Measurements from ENCODE around the gene SPRY1.

SPRY1 gene

GRCh38 chr4:123412091-123412505 is 15.5 kb downstream of the SPRY1 start:
- Histone ChIP-seq H3K27me3 (ENCODE audit: control insufficient read depth in 1 of 2, insufficient read depth in 2 of 2, low read length in 2 of 2) (no peaks in the 10 kb centered on the region), H3K36me3 (ENCODE audit: control insufficient read depth in 2 of 2, insufficient read depth in 2 of 2, low read length in 2 of 2) (no peaks in the 10 kb centered on the region), H3K4me3 (ENCODE audit: low read length in 2 of 2) (no peak overlapping the region), H3K4me1 (ENCODE audit: control insufficient read depth, insufficient read depth, low read length) (no peaks in the 10 kb centered on the region), H3K9me3 (ENCODE audit: control insufficient read depth in 2 of 2, low read length in 2 of 2) (no peaks in the 10 kb centered on the region), H3K9ac (ENCODE audit: low read length in 2 of 2) (no peak overlapping the region), H3K27ac (ENCODE audit: low read length) (no peak overlapping the region)

GRCh38 chr4:123412700-123413512 is 16.3 kb downstream of the SPRY1 start:
- Histone ChIP-seq H3K27me3 (ENCODE audit: control insufficient read depth in 1 of 2, insufficient read depth in 2 of 2, low read length in 2 of 2) (no peaks in the 10 kb centered on the region), H3K27ac (ENCODE audit: low read length) (no peak overlapping the region), H3K36me3 (ENCODE audit: control insufficient read depth in 2 of 2, insufficient read depth in 2 of 2, low read length in 2 of 2) (no peaks in the 10 kb centered on the region), H3K4me1 (ENCODE audit: control insufficient read depth, insufficient read depth, low read length) (no peaks in the 10 kb centered on the region), H3K9me3 (ENCODE audit: control insufficient read depth in 2 of 2, low read length in 2 of 2) (no peaks in the 10 kb centered on the region), H3K9ac (ENCODE audit: low read length in 2 of 2) (no peak overlapping the region), H3K4me3 (ENCODE audit: low read length in 2 of 2) (no peak overlapping the region)

- Histone ChIP-seq H3K4me1 (ENCODE audit: control insufficient read depth, insufficient read depth, low read length) (no peaks in the 10 kb centered on the region), H3K4me3 (ENCODE audit: low read length in 2 of 2) (no peak overlapping the region), H3K27me3 (ENCODE audit: control insufficient read depth in 1 of 2, insufficient read depth in 2 of 2, low read length in 2 of 2) (no peaks in the 10 kb centered on the region), H3K9ac (ENCODE audit: low read length in 2 of 2) (no peak overlapping the region), H3K27ac (ENCODE audit: low read length) (no peak overlapping the region), H3K36me3 (ENCODE audit: control insufficient read depth in 2 of 2, insufficient read depth in 2 of 2, low read length in 2 of 2) (no peaks in the 10 kb centered on the region), H3K9me3 (ENCODE audit: control insufficient read depth in 2 of 2, low read length in 2 of 2) (no peaks in the 10 kb centered on the region)
These were observed 19.0 kb downstream of the SPRY1 start for GRCh38 chr4:123415576-123415975.

GRCh38 chr4:123415977-123416376 is 19.4 kb downstream of the SPRY1 start:
- Histone ChIP-seq H3K27me3 (ENCODE audit: control insufficient read depth in 1 of 2, insufficient read depth in 2 of 2, low read length in 2 of 2) (no peaks in the 10 kb centered on the region), H3K27ac (ENCODE audit: low read length) (no peak overlapping the region), H3K9ac (ENCODE audit: low read length in 2 of 2) (no peak overlapping the region), H3K4me1 (ENCODE audit: control insufficient read depth, insufficient read depth, low read length) (no peaks in the 10 kb centered on the region), H3K4me3 (ENCODE audit: low read length in 2 of 2) (no peak overlapping the region), H3K36me3 (ENCODE audit: control insufficient read depth in 2 of 2, insufficient read depth in 2 of 2, low read length in 2 of 2) (no peaks in the 10 kb centered on the region), H3K9me3 (ENCODE audit: control insufficient read depth in 2 of 2, low read length in 2 of 2) (no peaks in the 10 kb centered on the region)

- Histone ChIP-seq H3K36me3 (ENCODE audit: control insufficient read depth in 2 of 2, insufficient read depth in 2 of 2, low read length in 2 of 2) (no peaks in the 10 kb centered on the region), H3K27ac (ENCODE audit: low read length) (no peak overlapping the region)
These were observed 21.2 kb downstream of the SPRY1 start for GRCh38 chr4:123417813-123418212.

GRCh38 chr4:123418351-123418931 is 21.8 kb downstream of the SPRY1 start:
- H3K36me3 ChIP-seq (ENCODE audit: control insufficient read depth in 2 of 2, insufficient read depth in 2 of 2, low read length in 2 of 2): no peaks in the 10 kb centered on the region
- no peak overlapping the region for H3K4me3 ChIP-seq (ENCODE audit: low read length in 2 of 2)
- H3K27ac ChIP-seq (ENCODE audit: low read length): no peak overlapping the region
- no peaks in the 10 kb centered on the region for H3K4me1 ChIP-seq (ENCODE audit: control insufficient read depth, insufficient read depth, low read length)
- H3K9me3 ChIP-seq (ENCODE audit: control insufficient read depth in 2 of 2, low read length in 2 of 2): no peaks in the 10 kb centered on the region
- no peak overlapping the region for H3K9ac ChIP-seq (ENCODE audit: low read length in 2 of 2)
- no peaks in the 10 kb centered on the region for H3K27me3 ChIP-seq (ENCODE audit: control insufficient read depth in 1 of 2, insufficient read depth in 2 of 2, low read length in 2 of 2)

More at GRCh38 chr4:123417813-123418212, 21.2 kb downstream of the SPRY1 start:
- no peak overlapping the region for H3K4me3 ChIP-seq (ENCODE audit: low read length in 2 of 2)
- no peak overlapping the region for H3K9ac ChIP-seq (ENCODE audit: low read length in 2 of 2)
- no peaks in the 10 kb centered on the region for H3K27me3 ChIP-seq (ENCODE audit: control insufficient read depth in 1 of 2, insufficient read depth in 2 of 2, low read length in 2 of 2)
- H3K4me1 ChIP-seq (ENCODE audit: control insufficient read depth, insufficient read depth, low read length): no peaks in the 10 kb centered on the region
- H3K9me3 ChIP-seq (ENCODE audit: control insufficient read depth in 2 of 2, low read length in 2 of 2): no peaks in the 10 kb centered on the region

- no peaks in the 10 kb centered on the region for H3K27me3 ChIP-seq (ENCODE audit: control insufficient read depth in 1 of 2, insufficient read depth in 2 of 2, low read length in 2 of 2)
- H3K9me3 ChIP-seq (ENCODE audit: control insufficient read depth in 2 of 2, low read length in 2 of 2): no peaks in the 10 kb centered on the region
- H3K27ac ChIP-seq (ENCODE audit: low read length): no peak overlapping the region
- H3K36me3 ChIP-seq (ENCODE audit: control insufficient read depth in 2 of 2, insufficient read depth in 2 of 2, low read length in 2 of 2): no peaks in the 10 kb centered on the region
- no peak overlapping the region for H3K4me3 ChIP-seq (ENCODE audit: low read length in 2 of 2)
- no peak overlapping the region for H3K9ac ChIP-seq (ENCODE audit: low read length in 2 of 2)
- H3K4me1 ChIP-seq (ENCODE audit: control insufficient read depth, insufficient read depth, low read length): no peaks in the 10 kb centered on the region
These were observed 23.5 kb downstream of the SPRY1 start for GRCh38 chr4:123419885-123420755.

- H3K27me3 ChIP-seq (ENCODE audit: control insufficient read depth in 1 of 2, insufficient read depth in 2 of 2, low read length in 2 of 2): no peaks in the 10 kb centered on the region
- H3K27ac ChIP-seq (ENCODE audit: low read length): no peak overlapping the region
- no peaks in the 10 kb centered on the region for H3K36me3 ChIP-seq (ENCODE audit: control insufficient read depth in 2 of 2, insufficient read depth in 2 of 2, low read length in 2 of 2)
- H3K9me3 ChIP-seq (ENCODE audit: control insufficient read depth in 2 of 2, low read length in 2 of 2): no peaks in the 10 kb centered on the region
- H3K4me3 ChIP-seq (ENCODE audit: low read length in 2 of 2): no peak overlapping the region
- H3K4me1 ChIP-seq (ENCODE audit: control insufficient read depth, insufficient read depth, low read length): no peaks in the 10 kb centered on the region
- H3K9ac ChIP-seq (ENCODE audit: low read length in 2 of 2): no peak overlapping the region
These were observed 24.8 kb downstream of the SPRY1 start for GRCh38 chr4:123421227-123421936.

- Histone ChIP-seq H3K4me1 (ENCODE audit: control insufficient read depth, insufficient read depth, low read length) (no peaks in the 10 kb centered on the region), H3K9ac (ENCODE audit: low read length in 2 of 2) (no peak overlapping the region), H3K9me3 (ENCODE audit: control insufficient read depth in 2 of 2, low read length in 2 of 2) (no peaks in the 10 kb centered on the region), H3K36me3 (ENCODE audit: control insufficient read depth in 2 of 2, insufficient read depth in 2 of 2, low read length in 2 of 2) (no peaks in the 10 kb centered on the region), H3K4me3 (ENCODE audit: low read length in 2 of 2) (no peak overlapping the region), H3K27me3 (ENCODE audit: control insufficient read depth in 1 of 2, insufficient read depth in 2 of 2, low read length in 2 of 2) (no peaks in the 10 kb centered on the region), H3K27ac (ENCODE audit: low read length) (no peak overlapping the region)
These were observed 25.6 kb downstream of the SPRY1 start for GRCh38 chr4:123421937-123422781.

- no peaks in the 10 kb centered on the region for H3K36me3 ChIP-seq (ENCODE audit: control insufficient read depth in 2 of 2, insufficient read depth in 2 of 2, low read length in 2 of 2)
- no peaks in the 10 kb centered on the region for H3K9me3 ChIP-seq (ENCODE audit: control insufficient read depth in 2 of 2, low read length in 2 of 2)
- no peak overlapping the region for H3K4me3 ChIP-seq (ENCODE audit: low read length in 2 of 2)
- H3K9ac ChIP-seq (ENCODE audit: low read length in 2 of 2): no peak overlapping the region
- H3K27ac ChIP-seq (ENCODE audit: low read length): no peak overlapping the region
- H3K4me1 ChIP-seq (ENCODE audit: control insufficient read depth, insufficient read depth, low read length): no peaks in the 10 kb centered on the region
- no peaks in the 10 kb centered on the region for H3K27me3 ChIP-seq (ENCODE audit: control insufficient read depth in 1 of 2, insufficient read depth in 2 of 2, low read length in 2 of 2)
These were observed 27.2 kb downstream of the SPRY1 start for GRCh38 chr4:123423819-123424218.

All from stomach smooth muscle (tissue), 2 donors.